ENCODE measurements around the gene COL13A1.

COL13A1 gene

GRCh38 chr10:69955897-69956740, 154.4 kb downstream of the COL13A1 start:
- DNase-seq, result no peak

- DNase-seq, result no peak
These were observed 155.1 kb downstream of the COL13A1 start for GRCh38 chr10:69956741-69957230.

- DNase-seq, result no peak
These were observed 155.7 kb downstream of the COL13A1 start for GRCh38 chr10:69957241-69957885.

GRCh38 chr10:69957886-69958555, 156.3 kb downstream of the COL13A1 start:
- DNase-seq, result peak; percentile 78

GRCh38 chr10:69958556-69958902, 156.8 kb downstream of the COL13A1 start:
- DNase-seq, result no peak

- DNase-seq, result no peak
These were observed 158.2 kb downstream of the COL13A1 start for GRCh38 chr10:69959911-69960310.

DNA sequence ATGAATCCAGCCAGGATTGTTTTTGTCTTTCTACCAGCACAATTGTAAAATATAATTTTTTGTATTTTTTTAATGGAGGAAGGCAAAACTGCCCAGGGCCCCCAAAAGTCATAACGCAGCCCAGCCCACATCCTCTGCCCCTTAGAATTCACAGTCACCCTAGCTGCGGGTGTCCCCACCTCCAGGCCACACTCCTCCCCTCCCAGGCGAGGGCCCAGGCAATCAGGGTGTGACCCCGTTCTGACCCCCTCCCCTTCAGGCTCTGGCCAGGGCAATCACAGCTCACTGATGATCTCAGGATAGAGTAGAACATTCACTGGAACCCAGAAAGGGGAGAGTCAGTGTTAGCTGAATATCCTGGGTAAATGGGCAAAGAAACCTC, 158.9 kb downstream of the COL13A1 start:
- no peak for DNase-seq

DNA sequence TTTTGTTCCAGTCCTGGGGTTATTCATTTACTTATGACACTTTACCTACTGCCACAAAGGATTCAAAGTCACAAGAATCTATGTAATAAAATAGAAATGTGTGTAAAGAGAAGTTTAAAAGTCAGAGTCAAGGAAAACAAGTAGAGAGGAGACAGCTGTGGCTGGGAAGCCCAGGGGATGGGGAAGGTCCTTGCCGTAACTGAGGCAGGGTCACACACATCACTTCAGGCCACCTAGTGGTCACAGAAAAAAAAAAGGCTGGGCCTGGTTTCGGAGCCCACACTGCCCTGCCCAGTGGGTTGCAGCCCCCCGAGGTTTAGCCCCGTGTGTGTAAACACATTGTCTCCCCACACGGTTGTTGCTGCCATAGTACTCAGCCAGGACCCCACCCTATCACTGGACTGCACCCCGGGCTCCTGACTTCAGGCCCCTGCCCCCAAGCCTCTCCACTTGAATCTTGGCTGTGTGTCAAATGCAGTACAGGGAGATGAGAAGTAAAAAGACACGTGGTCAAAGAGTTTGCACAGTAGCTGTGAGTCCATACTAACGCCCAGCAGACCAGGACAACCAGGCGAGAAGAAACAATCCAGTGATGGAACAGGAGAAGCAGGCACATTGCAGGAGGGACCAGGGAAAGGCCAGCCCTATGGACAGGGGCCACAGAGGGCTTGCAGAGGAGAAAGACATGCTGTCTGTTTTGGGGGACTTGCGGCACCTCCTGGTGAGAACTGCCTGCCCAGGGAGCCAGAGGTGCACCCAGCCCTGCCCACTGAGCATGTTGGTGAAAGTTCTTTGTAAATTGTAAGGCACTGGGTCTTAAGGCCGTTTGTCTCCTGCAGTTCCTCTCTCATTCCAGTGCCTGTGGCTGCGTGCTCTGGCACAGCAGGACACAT, 159.5 kb downstream of the COL13A1 start:
- DNase-seq, result peak; percentile 81

DNA sequence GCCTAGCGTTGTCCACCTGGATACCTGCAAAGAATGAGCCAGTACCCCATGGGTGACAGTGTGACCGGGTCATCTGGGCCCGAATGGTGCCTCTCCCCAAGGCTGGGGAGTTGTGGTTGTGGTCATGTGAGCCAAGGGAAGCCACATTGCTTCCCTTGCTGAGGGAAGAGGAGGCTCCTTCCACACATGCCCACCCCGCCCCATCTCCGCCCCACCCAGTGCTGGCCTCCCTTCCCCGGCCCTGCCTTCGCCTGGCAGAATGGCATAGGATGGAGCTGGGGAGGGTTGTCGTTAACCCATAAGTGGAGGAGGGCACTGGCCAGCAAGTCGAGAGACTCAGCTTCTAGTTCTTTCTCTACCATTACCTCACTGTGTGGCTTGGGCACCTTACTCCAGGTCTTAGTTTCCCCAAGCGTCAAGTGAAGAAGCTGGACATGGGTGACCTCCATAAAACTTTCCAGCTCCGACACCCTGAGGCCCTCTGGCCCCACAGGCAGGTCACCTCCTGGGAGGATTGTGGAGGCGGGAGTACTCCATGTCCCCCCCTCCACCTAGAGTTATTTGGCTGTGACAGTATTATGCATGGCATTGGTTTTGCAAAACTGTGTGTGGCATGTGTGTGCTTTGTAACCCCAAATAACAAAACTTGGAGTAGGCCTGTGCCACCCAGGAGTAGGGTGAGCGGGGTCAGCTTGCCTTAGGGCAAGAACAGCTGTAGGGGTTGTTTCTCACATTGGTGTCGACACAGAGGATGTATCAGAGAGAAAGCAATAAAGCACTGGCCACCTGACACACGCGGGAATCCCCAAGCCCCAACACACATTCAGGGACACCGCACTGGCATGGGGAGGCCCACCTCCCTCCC, 160.4 kb downstream of the COL13A1 start:
- no peak for DNase-seq

- DNase-seq, result no peak
These were observed 161.0 kb downstream of the COL13A1 start for GRCh38 chr10:69962746-69963135.

DNA sequence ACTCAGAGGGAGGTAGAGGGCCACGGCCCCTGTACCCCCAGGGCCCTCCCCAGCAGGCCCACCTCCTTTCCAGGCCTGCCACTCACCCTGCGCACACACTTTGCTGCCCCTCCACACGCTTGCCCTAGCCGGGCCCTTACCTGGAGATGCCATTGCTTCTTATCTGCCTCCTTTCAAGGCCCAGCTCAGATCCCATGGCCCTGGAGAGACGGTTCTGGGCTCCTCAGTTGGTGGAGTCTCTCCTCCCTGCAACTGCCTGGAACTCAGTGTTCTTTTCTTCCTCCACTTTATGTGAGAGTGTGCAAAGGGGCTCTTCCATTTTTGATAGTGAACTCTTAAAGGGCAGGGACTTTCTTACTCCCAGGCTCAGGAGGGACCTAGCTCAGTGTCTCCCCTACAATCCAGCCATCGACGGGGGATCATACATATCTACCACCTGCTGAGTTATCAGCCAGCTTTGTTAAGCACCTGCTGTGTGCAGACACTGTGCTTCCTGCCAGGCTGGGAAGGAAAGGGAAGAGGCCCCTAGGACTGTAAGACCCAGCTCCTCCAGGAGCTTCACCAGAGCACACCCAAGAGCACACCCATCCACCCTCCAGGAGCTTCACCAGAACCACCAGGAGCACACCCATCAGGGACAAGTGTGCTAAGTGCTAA, 161.6 kb downstream of the COL13A1 start:
- DNase-seq, result no peak

- no peak for DNase-seq
These were observed 162.4 kb downstream of the COL13A1 start for GRCh38 chr10:69963835-69964710.

- peak; percentile 62 for DNase-seq
These were observed 163.4 kb downstream of the COL13A1 start for GRCh38 chr10:69965086-69965485.

- DNase-seq, result no peak
These were observed 164.4 kb downstream of the COL13A1 start for GRCh38 chr10:69965919-69966662.

GRCh38 chr10:69968830-69969229, 167.1 kb downstream of the COL13A1 start:
- DNase-seq, result peak; percentile 70

GRCh38 chr10:69969977-69970376, 168.3 kb downstream of the COL13A1 start:
- DNase-seq, result no peak

DNA sequence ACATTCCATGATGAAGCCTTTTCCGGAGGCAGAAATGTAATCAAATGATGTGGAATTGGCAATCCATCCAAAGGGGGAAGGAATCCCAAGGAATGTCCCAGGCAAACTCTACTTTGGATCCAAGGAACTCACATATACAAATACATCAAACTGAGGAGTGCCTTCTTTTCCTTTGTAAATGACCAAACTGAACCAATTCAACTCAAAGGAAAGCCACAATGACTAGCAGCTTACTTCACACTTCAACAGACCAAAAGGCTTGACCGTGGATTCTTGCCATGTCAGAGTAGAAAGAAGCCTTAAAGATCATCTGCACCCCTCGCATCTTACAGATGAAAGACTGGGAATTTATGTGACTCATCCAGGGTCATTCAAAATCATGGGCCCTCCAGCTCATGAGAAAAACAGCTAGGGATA, 171.3 kb downstream of the COL13A1 start:
- no peak for DNase-seq

DNA sequence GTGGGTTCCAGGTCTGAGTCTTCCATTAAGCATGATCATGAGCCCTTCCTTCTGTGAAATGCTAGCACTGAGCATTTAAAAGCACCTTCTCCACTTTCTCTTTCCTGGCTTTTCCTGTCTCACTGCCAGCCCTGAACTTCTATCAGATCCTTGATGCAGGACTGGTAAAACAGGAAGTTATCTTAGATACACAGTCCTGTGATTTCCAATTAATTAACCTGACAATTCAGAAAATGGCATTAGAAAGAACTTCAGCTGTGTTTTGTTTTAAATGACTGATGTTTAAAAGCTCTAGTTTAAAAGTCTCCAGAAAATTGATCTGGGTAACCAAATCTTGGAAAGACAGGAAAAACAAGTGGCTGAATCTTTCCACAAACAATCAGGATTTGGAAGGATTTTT, 172.0 kb downstream of the COL13A1 start:
- peak; percentile 37 for DNase-seq

DNA sequence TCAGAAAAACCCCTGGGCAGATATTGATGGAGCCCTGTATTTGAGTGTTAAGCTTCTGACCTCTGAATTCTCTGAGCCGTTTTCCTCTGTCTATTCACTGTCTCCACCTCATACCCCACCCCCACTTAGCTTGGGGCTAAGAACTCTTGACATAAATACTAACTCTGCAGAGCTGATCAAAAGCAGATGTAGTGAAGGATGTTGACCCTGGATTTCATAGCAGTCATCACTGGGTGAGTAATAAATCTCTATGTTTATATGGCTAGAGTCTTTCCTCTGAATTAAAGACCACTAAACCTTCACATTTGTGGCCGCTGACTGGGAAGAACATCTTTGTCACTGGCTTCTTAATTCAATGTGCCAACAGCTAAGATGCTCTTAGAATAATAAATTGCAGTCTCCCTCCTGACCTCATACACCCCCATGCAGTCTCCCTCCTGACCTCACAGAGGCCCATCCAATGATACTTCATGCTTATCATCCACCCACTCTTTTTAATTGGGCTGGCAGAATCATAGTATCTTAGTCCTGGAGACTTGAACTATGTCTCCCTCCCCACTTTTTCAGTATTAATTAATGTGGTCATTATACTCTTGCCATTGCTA, 172.9 kb downstream of the COL13A1 start:
- no peak for DNase-seq
